ENCODE data around the gene MTARC2. TPM values are rescaled to one million over a fixed set of nuclear protein-coding genes. Genes with fewer than 3 reads are reported as not detected.

MTARC2 gene
- total and polyA plus RNA-seq, 8 donors, result 7.3 to 83.4 (median 20.9) TPM

GRCh38 chr1:220810963-220811362, 62.8 kb downstream of the MTARC2 start:
- no peaks in the 10 kb centered on the region for H3K27me3 ChIP-seq
- peaks cover 0 to 18% (median 5%) of the 10 kb centered on the region in 4 donors for H3K36me3 ChIP-seq
- no peak for DNase-seq
- TF ChIP-seq POLR2AphosphoS5 (IDR thresholded peaks at IDR 0.05), result no peak
- no peak for TF ChIP-seq EP300 (IDR thresholded peaks at IDR 0.05)
- TF ChIP-seq POLR2A (IDR thresholded peaks at IDR 0.05), result no peak
- TF ChIP-seq, protein P1, sequence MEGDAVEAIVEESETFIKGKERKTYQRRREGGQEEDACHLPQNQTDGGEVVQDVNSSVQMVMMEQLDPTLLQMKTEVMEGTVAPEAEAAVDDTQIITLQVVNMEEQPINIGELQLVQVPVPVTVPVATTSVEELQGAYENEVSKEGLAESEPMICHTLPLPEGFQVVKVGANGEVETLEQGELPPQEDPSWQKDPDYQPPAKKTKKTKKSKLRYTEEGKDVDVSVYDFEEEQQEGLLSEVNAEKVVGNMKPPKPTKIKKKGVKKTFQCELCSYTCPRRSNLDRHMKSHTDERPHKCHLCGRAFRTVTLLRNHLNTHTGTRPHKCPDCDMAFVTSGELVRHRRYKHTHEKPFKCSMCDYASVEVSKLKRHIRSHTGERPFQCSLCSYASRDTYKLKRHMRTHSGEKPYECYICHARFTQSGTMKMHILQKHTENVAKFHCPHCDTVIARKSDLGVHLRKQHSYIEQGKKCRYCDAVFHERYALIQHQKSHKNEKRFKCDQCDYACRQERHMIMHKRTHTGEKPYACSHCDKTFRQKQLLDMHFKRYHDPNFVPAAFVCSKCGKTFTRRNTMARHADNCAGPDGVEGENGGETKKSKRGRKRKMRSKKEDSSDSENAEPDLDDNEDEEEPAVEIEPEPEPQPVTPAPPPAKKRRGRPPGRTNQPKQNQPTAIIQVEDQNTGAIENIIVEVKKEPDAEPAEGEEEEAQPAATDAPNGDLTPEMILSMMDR (IDR thresholded peaks at IDR 0.05), result no peak
- intact Hi-C loops (cut with DNase I; ENCODE audit: low total_unique reads), result no loop called here
- H3K4me3 ChIP-seq, result no peak overlapping the region
- 71 to 96% (median 95%) methylated on average over 2 of the region's 2 CpGs for WGBS, 5 donors
- no peak overlapping the region for H3K27ac ChIP-seq
- no peaks in the 10 kb centered on the region for H3K9me3 ChIP-seq
- peaks cover 0 to 8% (median 2%) of the 10 kb centered on the region in 4 donors for H3K4me1 ChIP-seq

GRCh38 chr1:220811695-220812094, 63.6 kb downstream of the MTARC2 start:
- no peaks in the 10 kb centered on the region for H3K27me3 ChIP-seq
- 77 to 82% (median 78%) methylated on average over 5 of the region's 5 CpGs for WGBS, 5 donors
- H3K36me3 ChIP-seq, result peaks cover 0 to 18% (median 5%) of the 10 kb centered on the region in 4 donors
- no peak overlapping the region for H3K4me3 ChIP-seq
- peaks cover 0 to 8% (median 2%) of the 10 kb centered on the region in 4 donors for H3K4me1 ChIP-seq
- H3K9me3 ChIP-seq, result no peaks in the 10 kb centered on the region
- TF ChIP-seq, protein P1 (IDR thresholded peaks at IDR 0.05), result no peak
- TF ChIP-seq POLR2A (IDR thresholded peaks at IDR 0.05) (no peak), POLR2AphosphoS5 (IDR thresholded peaks at IDR 0.05) (no peak), EP300 (IDR thresholded peaks at IDR 0.05) (no peak)
- DNase-seq, result no peak
- H3K27ac ChIP-seq, result no peak overlapping the region
- intact Hi-C loops (cut with DNase I; ENCODE audit: low total_unique reads), result no loop called here

DNA sequence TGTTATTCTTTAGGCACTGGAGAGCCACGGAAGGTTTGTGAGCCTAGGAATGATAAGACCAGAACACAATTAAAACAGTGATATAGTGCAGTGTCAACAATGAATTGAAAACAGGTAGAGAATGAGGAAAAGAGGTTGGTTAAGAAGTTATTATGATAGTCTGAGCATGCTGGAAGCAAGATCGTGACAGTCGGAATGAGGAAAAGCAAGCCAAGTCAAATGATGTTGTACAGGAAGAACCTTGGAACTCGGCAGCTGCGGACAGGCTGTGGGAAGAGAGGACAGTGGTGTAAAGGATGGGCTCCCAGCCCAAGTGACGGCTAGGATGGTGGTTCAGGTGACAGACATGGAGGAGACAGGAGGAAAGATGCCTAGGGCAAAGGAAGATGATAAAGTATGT, 64.2 kb downstream of the MTARC2 start:
- DNase-seq, result no peak
- Histone ChIP-seq H3K27me3 (no peaks in the 10 kb centered on the region), H3K4me1 (peaks cover 0 to 8% (median 2%) of the 10 kb centered on the region in 4 donors), H3K36me3 (peaks cover 0 to 18% (median 5%) of the 10 kb centered on the region in 4 donors), H3K9me3 (no peaks in the 10 kb centered on the region), H3K27ac (no peak overlapping the region), H3K4me3 (no peak overlapping the region)
- 54 to 78% (median 66%) methylated on average over 6 of the region's 6 CpGs for WGBS, 5 donors
- intact Hi-C loops (cut with DNase I; ENCODE audit: low total_unique reads), result no loop called here
- no peak for TF ChIP-seq EP300 (IDR thresholded peaks at IDR 0.05)

- intact Hi-C loops (cut with DNase I; ENCODE audit: low total_unique reads), result no loop called here
- Histone ChIP-seq H3K4me1 (peaks cover 0 to 8% (median 4%) of the 10 kb centered on the region in 4 donors), H3K36me3 (peaks cover 0 to 18% (median 5%) of the 10 kb centered on the region in 4 donors), H3K9me3 (no peaks in the 10 kb centered on the region), H3K4me3 (no peak overlapping the region), H3K27ac (no peak overlapping the region), H3K27me3 (no peaks in the 10 kb centered on the region)
- 77 to 94% (median 84%) methylated on average over 12 of the region's 12 CpGs for WGBS, 5 donors
- DNase-seq, result no peak
- TF ChIP-seq POLR2A (IDR thresholded peaks at IDR 0.05) (no peak), POLR2AphosphoS5 (IDR thresholded peaks at IDR 0.05) (no peak), EP300 (IDR thresholded peaks at IDR 0.05) (no peak)
- TF ChIP-seq, protein P1 (IDR thresholded peaks at IDR 0.05), result no peak
Observed at GRCh38 chr1:220813013-220813412, 64.9 kb downstream of the MTARC2 start.

GRCh38 chr1:220815409-220815808, 67.3 kb downstream of the MTARC2 start:
- 63 to 89% (median 75%) methylated on average over 2 of the region's 2 CpGs for WGBS, 5 donors
- no peak overlapping the region for H3K4me3 ChIP-seq
- no peaks in the 10 kb centered on the region for H3K9me3 ChIP-seq
- TF ChIP-seq EP300 (IDR thresholded peaks at IDR 0.05), result no peak
- no peak for TF ChIP-seq POLR2A (IDR thresholded peaks at IDR 0.05)
- no peak for TF ChIP-seq POLR2AphosphoS5 (IDR thresholded peaks at IDR 0.05)
- TF ChIP-seq, protein P1 (IDR thresholded peaks at IDR 0.05), result no peak
- no peak overlapping the region for H3K27ac ChIP-seq
- peaks cover 0 to 20% (median 11%) of the 10 kb centered on the region in 4 donors for H3K4me1 ChIP-seq
- peaks cover 0 to 18% (median 5%) of the 10 kb centered on the region in 4 donors for H3K36me3 ChIP-seq
- intact Hi-C loops (cut with DNase I; ENCODE audit: low total_unique reads), result no loop called here
- DNase-seq, result no peak
- no peaks in the 10 kb centered on the region for H3K27me3 ChIP-seq

Data from stomach (tissue), 9 donors.